ENCODE data around the gene CUX1.
"Not testable (repeated sequence)": the region's sequence is repeated elsewhere in the genome, so short reads cannot be mapped to it uniquely, and the experiment has no call there.

DNA sequence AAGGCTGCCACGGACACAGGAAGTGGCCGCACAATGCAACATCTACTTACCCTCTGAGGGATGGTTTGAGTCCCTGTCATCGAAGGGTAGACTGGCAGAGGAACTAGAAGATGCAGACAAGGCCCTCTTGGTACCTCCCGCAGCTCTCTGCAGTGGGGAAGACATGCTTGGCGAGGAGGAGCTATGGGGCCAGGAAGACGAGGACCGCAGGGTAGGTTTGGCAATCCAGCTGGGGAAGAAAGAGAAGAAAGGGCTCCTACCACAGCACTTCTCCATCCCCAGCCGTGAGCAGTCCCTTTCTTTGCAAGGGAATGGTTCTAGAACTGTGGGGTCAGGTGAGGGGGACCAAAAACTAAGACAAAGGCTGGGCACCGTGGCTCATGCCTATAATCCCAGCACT, 511.9 kb downstream of the CUX1 start:
- TF ChIP-seq, protein P1, sequence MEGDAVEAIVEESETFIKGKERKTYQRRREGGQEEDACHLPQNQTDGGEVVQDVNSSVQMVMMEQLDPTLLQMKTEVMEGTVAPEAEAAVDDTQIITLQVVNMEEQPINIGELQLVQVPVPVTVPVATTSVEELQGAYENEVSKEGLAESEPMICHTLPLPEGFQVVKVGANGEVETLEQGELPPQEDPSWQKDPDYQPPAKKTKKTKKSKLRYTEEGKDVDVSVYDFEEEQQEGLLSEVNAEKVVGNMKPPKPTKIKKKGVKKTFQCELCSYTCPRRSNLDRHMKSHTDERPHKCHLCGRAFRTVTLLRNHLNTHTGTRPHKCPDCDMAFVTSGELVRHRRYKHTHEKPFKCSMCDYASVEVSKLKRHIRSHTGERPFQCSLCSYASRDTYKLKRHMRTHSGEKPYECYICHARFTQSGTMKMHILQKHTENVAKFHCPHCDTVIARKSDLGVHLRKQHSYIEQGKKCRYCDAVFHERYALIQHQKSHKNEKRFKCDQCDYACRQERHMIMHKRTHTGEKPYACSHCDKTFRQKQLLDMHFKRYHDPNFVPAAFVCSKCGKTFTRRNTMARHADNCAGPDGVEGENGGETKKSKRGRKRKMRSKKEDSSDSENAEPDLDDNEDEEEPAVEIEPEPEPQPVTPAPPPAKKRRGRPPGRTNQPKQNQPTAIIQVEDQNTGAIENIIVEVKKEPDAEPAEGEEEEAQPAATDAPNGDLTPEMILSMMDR (IDR thresholded peaks at IDR 0.05): not testable (repeated sequence)
- not testable (repeated sequence) for TF ChIP-seq POLR2A, POLR2AphosphoS5, EP300 (IDR thresholded peaks at IDR 0.05)

All from suprapubic skin (tissue), 4 donors.